HG03442 (cell line): ENCODE results near the gene RBM28.
A peak's percentile ranks its signal among the peaks of the same experiment; 100 is the strongest.

Experiments
- ATAC-seq: cut with Tn5 transposase; IDR thresholded peaks from one replicate; pipeline ENCODE4 v1.9.1; 2021; ENCODE audit warnings: mild to moderate bottlenecking, moderate library complexity; ENCODE audit not compliant: unreplicated experiment

RBM28 gene, protein sequence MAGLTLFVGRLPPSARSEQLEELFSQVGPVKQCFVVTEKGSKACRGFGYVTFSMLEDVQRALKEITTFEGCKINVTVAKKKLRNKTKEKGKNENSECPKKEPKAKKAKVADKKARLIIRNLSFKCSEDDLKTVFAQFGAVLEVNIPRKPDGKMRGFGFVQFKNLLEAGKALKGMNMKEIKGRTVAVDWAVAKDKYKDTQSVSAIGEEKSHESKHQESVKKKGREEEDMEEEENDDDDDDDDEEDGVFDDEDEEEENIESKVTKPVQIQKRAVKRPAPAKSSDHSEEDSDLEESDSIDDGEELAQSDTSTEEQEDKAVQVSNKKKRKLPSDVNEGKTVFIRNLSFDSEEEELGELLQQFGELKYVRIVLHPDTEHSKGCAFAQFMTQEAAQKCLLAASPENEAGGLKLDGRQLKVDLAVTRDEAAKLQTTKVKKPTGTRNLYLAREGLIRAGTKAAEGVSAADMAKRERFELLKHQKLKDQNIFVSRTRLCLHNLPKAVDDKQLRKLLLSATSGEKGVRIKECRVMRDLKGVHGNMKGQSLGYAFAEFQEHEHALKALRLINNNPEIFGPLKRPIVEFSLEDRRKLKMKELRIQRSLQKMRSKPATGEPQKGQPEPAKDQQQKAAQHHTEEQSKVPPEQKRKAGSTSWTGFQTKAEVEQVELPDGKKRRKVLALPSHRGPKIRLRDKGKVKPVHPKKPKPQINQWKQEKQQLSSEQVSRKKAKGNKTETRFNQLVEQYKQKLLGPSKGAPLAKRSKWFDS

DNA sequence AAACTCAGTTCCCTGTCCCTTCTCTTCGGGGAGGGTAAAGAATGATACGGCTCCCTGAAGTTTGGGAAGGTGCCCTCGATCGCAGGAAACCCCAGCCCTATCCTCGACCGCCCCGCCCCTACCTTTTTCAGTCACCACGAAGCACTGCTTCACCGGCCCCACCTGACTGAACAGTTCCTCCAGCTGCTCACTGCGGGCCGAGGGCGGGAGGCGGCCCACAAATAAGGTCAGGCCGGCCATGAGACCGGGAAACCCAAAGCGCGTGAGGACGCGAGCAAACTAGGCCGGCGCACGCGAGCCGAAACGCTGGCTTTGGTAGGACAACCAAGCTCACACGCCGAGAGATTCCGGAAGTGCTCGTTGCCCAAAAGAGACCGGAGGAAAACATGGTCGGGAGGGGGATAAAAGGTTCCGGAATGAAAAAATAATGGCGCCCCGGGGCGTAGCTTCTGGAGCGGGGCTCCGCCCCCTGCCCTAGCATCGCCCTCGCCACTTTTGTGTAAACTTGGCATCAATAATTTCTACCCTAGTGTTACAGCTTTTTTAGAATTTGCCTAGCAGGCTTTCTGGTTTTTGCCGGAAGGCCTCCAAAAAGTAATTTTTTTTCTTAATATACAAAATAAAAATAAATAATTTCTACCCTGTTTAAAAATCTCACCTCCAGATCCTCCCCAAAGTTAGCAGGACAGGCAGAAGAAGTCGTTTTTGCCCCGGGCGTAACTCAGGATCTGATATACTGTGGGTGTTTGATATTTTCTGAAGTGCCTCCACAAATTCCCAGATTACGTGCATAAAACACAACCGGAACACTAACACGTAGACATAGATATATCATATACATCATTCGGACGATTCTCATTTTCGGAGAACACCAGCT lies at the start of gene RBM28:
Gene RBM28 (minus strand): TSS at position 355 of the 877 bp plus-strand sequence. CDS start 115 bp downstream, at position 240.
- peak; percentile 93 for ATAC-seq

DNA sequence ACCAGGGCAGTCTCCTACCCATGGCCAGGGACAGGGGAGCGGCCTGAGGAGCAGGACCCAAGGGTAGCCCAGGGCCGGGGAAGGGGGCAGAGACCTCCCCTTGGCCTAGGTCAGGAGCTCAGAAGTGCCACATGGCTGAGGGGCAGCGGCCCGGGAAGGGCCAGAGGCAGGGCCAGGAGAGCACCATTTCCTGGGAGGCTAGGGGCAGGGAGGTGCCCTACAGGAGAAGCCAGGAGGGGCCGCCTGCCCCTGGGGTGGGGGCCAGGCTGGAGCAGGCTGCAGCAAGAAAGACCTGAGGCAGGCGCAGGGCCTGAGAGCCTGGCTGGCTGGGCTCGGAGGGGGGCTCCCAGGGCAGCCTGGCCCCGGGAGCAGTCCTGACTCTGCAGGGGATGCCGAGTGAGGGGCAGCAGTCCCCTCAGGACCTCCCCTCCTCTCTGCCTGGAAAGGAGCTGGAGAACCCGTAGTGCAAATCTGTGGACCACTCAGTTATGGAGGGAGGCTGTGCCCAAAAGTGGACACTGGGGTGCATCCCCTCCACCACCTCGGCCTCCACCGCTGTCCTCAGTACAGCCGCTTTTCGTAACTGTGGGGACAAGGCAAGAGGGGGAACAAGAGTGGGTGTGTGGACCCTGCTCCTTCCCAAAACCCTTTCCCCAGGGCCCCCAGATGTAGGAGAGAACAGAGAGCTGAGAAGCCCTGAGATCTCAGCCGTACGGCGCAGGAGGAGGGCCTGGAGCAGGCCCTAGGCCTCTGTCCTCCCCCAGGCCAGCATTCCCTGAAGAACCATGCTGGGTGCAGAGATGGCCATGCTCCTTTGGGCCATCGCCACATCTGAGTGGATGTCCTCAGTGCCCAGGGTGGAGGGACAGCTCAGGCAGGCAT lies 49.0 kb upstream of the RBM28 start:
- no peak for ATAC-seq

DNA sequence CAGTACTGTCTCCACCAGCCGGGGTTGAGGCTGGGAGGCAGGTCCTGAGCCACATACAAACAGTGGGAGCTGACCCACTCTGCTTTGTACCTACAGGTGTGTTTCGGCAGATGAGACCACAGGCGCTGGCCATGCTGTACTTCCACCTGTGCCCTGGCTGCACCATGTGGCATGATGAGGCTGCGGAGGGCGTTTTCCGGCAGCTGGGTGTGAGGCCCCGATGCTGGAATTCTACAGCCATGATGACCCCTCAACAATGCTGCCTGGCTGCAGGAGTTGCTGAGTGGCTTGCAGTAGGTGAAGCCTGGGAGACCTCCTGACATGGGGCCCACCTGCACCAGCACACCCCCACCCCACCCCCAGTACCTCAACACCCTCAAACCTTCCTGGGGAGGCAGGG lies 48.1 kb upstream of the RBM28 start:
- ATAC-seq: no peak

DNA sequence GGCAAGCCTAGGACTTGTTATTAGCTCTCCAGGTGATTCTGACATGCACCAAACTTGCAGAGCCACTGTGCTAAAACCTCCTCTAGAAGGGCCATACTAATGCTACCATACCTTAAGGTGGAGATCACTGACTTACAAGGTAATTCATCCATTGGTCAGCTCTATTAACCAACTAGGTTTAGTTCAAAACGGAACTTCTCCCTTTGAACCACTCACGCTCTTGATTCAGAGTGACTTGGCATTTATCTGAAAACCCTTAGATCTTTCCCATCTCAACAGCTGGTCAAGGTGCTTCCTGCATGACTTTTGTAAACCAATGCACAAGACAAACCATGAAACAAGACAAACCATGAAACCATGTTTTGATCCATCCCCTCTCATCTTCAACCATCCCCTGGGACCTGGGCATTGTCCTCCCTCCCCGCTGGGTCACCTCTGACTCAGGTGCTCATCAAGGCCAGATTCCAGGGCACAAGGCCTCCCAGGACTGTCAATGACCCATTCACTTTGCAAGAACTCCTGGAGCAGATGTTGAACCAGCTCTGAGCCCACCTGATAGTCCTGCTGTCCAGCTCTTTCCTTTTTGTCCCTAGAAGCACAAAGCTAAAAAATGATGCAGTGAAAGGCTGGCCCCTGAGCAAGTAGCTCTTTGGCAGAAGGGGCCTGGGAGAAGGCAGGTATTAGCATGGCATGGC lies 47.3 kb upstream of the RBM28 start:
- no peak for ATAC-seq

DNA sequence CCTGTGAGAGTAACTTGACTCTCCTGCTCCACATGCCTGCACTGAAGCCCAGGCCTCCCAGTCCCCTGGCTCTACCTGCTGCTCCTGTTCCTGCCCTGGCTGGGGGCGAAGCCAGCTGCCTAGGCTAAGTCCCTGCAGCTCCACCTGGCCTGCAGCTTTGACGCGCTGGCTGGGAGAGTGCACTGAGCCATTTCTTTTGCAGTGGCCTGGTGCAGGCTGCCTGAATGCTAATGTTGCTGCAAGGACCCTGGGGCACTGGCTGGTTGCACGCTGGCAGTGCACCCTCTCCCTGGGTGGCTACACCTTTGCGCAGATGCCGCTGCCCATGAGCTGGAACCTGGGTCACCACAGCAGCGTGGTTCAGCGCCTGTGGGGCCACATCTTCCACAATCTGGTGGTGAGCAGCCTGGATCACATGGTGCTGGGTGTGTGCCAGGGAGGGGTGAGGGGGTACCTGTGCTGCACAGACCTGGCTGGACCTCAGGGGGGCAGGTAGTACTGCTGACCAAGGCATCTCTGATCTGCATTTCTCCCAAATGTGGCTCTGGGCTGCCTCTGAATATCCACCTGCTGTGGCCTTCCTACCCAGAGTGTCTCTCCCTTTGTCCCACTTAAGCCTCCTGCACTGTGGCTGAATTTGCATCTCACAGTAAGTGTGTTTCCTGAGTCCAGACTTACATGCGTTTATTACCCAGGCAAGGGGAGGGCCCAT lies 46.1 kb upstream of the RBM28 start:
- no peak for ATAC-seq

DNA sequence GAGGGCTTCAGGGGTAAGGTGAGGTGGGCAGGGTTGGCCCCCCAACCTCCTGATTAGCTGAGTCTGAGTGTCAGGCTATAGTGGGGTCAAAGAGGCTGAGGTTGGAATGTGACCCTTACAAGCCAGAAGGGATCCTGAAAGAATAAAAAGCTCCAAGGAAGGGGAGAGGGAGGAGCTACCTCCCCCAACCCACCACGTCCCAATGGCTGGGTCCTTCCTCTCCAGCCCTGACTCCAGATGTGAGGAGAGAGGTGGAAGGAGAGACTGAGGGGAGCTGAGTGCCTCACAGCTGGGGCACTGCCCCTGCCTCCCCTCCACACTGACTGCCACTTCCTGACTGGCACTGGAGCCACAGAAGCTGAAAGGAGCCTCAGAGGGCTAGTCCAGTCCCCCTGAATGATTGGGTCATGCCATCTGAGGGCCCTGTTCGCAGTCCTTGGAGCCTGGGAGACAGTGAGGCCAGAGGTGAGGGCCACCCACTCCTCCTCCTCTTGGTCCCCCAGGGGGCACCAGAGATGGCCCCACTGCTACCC lies 45.4 kb upstream of the RBM28 start:
- ATAC-seq: no peak

DNA sequence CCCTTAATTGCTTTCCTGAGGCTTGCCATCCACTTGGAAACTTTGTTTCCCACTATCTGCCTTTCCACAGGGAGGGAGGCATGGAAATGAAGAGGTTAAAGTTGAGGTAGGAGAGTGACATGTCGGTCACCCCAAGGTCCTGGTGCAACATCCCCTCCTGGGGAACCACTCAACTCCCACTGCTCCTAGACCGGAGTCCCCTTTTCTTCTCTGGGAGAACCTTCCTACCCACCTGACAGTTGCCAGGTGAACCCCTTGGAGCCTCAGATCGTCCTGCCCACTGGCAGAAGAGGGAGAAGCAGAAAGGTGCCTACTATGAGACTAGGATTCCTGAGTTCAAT lies 44.4 kb upstream of the RBM28 start:
- no peak for ATAC-seq

DNA sequence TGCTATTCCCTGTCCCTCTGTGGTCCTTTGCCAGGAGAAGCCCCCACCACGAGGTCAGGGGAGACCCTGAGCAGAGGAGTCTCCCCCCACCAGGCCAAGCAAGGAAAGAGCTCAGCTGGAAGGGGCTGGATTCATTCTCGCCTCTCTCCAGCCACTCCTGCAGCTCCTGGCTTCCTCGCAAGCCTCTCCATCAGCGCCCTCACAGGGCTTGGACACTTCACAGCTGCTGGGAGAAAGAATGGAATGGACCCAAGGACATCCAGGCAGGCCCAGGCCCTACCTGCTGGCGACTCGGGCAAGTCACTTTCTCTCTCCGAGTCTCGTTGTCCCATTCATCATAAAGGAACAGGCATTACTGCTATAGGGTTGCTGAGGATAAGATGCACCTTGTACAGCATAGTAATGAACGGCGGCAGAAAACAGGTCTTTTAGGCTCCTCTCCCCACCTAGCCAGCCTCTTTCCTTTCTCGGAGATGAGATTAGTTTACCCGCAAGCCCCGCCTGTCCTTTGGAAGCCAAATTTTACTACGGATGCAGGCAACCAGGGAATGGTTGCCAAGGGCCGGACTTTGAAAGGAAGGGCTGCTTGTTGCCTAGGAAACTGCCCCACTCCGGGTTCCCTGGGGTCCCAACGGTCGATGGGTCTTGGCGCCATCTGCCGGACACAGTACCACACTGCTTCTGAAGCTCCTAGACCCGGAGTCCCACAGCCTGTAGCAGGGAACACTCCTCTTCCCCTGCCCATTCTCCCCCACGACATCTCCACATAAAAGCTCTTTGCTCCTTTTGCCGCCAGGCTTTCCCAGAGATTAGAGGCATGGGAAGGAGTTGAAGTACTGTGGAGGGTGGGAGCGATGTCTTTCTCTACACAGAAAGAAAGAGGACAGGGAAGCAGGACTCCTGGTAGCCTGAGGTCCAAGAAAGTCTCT lies 43.8 kb upstream of the RBM28 start:
- ATAC-seq: no peak

DNA sequence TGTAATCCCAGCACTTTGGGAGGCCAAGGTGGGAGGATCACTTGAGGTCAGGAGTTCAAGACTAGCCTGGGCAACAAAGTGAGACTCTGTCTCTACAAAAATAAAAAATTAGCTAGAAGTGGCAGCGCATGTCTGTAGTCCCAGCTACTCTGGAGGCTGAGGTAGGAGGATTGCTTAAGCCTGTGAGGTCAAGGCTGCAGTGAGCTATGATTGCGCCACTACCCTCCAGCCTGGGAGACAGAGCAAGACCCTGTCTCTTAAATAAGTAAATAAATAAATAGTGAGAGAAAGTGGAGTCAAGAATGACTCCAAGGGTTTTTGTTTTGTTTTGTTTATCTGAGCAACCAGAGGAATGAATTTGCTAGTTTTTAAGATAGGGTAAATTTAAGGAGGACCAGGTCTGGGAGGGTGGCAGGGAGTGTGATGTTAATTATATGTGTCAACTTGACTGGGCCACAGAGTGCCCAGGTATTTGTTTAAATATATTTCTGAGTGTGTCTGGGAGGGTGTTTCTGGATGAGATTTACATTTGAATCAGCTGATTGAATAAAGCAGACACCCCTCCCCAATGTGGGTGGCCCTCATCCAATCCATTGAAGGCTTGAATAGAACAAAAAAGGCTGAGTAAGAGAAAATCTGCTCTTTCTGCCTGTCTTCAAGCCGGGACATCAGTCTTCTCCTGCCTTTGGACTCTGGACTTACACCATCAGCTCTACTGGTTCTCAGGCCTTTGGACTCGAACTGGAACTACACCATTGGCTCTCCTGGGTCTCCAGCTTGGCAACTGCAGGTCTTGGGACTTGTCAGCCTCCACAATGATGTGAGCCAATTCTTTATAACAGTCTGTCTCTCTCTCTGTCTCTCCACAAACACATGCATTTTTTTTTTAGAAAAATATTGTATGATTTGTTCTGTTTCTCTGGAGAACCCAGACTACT lies 42.5 kb upstream of the RBM28 start:
- ATAC-seq: no peak

DNA sequence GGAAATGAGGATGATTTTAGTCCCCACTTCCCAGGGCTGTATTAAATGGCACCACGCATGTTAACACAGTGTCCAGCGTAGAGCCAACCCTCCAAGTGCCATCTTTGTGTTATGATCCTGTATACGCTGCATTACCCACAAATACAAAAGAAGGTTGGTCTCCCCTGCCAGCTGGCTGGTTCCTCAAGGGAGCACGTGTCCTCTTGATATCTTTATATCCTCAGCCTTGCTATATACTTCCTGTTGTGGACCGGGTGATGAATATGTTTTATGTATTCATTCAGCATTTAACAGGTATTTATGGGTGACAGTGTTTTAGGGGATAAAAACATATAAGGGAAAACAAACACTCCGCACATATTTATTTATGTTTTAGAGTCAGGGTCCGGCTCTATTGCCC lies 41.0 kb upstream of the RBM28 start:
- ATAC-seq: no peak

DNA sequence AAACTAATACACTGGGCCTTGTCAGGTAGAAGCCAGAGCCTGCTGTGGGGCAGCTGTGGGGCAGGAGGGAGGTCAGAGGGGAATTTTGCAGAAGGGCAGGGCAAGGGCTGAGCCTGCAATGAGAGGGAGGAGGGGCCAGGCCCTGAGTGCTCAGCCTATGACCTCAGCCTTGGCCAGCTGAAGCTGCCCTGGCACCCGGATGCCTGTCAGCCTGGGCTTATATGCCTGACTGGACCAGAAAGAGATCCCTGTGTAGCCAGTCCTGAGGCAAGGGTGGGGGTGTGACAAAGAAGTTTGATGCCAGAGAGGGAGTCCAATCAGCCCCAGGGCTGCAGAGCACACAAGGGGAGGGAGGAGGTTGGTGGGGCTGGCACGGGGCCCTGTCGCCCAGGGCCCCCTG lies 40.1 kb upstream of the RBM28 start:
- ATAC-seq: no peak

DNA sequence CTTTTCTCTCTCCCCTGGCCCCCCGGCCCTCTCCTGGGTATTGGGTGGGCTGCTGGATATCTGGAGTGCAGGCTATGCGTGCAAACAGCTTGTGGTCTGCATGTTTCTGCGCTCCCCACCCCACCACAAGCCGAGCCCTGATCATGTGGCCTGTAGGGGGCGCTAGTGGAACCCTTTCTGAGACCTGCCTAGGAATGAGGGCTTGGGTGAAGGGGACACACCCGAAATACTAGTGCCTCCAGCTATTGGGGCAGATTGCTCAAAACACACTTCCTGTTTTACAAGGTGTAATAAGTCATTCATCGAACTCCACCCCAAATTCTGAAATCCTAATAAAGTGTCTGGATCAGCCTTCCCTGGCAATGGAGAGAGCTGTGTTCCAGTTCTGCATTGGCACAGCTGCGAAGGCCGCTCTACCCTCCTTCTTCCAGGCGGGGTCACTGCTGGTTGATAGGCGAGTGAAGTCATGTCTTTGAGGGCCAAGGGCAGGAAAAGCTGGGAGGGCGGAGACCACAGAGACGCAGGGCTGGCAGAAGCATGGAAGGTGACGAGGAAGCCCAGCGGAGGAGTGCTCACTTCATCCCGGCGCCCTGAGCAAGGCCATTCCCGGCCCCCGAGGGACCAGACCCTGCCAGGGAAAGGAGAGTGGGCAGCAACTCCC lies 37.6 kb upstream of the RBM28 start:
- no peak for ATAC-seq

DNA sequence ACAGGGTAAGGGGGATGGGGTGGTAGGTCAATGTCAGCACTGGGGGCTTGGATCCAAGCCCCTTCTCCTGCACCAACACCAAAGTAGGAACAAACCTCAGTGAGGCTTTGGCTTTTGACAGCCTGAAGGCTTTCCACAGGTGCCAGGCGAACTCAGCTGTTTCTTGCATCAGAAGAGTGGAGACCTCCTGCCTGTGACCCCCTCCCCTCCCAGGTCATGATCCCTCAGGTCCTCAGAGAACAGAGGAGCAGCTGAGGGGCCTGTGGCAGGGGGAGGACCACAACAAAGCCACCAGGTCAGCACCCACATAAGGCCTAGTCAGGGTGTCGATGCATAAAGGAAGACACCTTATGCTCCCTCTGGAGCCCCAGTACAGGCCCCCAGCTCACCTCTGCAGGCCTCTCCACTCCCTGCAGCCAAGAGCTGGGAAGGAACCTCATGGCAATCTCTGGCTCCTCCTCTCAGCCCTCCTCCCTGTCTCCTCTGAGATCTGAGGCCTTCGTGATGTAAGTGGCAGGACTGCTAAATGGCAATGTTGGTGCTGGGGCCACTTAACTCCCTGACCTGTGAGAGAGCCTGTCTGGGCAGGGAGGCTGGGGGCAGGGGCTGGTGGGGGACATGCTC lies 36.9 kb upstream of the RBM28 start:
- ATAC-seq: no peak

DNA sequence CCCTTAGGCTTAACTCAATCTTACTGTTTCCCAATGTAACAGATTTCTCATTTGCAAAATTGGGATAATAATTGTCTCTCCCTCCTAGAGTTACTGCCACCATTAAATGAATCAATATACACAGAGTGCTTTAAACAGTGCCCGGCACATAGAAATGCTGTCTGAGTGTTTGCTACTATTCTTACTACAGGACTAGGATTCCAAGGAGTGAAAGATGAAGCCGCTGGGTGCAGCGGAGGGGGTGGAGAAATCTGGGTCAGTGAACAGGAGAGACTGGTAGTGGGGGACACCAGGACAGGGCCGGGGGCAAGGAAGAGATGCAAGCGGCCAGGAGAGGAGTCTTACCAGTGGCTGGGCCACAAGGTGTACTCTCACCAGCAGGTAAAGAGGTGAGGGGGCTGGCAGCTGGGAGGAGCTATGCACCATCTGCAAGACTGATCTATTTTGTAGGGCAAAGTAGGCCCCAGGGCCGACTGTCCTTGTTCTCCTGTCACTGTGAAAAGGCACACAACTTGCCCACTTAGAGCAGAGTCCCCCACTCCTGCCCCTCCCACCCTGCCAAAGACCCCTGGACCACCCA lies 36.3 kb upstream of the RBM28 start:
- ATAC-seq: no peak

DNA sequence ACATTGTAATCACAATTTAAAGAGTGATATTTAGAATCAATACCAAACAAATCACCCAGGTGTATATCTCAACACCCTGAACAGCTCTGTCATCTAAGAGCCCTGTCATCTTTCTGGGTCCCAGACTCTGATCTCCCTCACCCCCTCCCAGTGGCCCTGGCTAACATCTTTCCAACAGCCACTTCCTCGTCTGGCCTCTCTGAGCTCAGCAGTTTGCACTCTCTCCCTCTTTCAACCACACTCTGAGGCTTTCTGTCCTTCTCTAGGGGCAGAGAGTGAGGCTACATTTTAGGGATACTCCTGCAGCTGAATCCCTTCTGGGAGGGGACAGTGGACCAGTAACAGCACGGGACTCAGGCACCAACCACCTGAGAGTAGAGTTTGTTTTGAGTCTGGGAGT lies 34.9 kb upstream of the RBM28 start:
- ATAC-seq: no peak
